HG02610 (cell line): Measurements from ENCODE around the gene AVPI1.

ENCODE experiments used
- ATAC-seq: cut with Tn5 transposase; IDR thresholded peaks from one replicate; pipeline ENCODE4 v1.9.1; 2021; ENCODE audit warnings: mild to moderate bottlenecking, moderate library complexity; ENCODE audit not compliant: unreplicated experiment

AVPI1 gene, protein sequence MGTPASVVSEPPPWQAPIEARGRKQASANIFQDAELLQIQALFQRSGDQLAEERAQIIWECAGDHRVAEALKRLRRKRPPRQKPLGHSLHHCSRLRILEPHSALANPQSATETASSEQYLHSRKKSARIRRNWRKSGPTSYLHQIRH

DNA sequence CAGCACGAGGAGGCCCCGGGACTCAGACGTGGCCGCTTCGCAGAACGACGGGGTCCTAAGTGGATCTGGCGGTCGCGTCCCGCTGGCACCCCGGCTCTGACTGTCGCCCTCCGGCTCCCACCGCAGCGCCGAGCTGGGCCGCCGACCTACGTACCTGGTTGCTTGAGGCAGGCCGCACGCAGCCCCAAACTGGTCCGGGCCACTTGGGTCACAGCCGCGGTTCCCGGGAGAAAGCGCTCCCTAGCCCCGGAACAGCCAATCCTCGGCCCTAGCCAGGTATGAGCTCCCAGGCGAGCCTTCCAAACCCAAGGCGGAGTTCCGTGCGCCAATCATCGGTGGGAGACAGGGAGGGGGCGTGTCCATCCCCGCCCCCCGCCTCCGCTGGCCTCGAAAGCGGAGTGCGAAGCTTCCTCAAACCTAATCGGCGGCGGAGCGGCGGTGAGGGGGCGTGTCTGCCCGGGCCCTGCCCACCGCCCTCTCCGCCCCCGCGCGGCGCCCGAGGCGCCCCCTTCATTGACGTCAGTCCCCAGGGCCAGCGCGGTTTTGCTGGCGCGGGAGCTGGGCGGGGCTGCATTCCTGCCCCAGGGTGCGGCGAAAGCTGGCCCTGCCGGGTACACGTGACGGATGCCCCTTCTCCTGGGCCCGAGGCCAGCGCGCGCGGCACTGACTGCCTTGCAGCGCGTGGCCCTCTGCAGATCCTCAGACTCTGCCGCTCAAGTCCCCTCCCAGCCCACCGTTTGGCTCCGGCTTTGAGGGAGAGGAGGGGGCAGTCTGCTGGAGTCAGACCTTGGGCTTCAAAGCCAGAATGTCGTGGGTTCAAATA is at the start of gene AVPI1:
AVPI1 (minus strand) TSS at position 280 of the 823 bp plus-strand sequence. CDS start 7,336 bp downstream, outside the sequence.
- ATAC-seq, result peak; percentile 90

DNA sequence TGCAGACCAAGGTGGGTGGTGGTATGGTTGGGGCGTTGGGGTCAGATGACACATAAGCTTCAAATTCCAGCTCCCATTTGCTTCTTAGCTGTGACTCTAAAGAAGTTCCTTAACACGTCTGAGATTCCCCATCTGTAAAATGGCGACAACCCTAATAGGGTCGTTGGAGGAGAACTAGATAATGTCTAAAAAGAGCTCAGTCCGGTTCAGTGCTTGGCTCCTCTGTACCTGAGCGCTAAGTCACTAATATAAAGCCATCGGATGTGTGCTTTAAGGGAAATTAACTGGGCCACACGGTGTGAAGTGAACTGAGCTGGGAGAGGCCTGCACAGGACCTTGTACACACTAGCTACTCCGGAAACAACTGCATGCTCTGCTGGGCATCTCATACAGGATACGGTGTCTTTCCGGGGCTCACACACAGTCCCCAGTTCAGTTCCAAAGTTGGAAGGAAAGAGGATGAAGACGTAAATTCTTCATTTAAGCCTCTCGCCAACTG is 49.4 kb upstream of the AVPI1 start:
- peak; percentile 40 for ATAC-seq

GRCh38 chr10:97734021-97734420 is 47.0 kb upstream of the AVPI1 start:
- no peak for ATAC-seq

- ATAC-seq, result no peak
Observed at GRCh38 chr10:97733256-97733655, 46.2 kb upstream of the AVPI1 start.

DNA sequence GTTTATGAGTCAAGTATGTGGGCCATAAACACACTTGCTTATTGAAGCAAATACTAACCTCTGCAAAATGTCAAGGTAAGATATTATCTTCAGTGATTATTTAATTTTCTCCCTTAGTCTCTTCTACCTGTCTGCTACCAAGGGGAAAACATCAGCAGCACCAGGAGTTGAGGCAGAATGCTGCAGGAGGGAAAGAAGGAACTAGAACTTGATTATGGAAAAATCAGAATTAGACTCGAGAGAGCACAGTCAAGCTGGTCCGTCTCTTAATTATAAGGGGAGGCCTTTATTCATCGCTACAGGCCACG is 45.0 kb upstream of the AVPI1 start:
- no peak for ATAC-seq

DNA sequence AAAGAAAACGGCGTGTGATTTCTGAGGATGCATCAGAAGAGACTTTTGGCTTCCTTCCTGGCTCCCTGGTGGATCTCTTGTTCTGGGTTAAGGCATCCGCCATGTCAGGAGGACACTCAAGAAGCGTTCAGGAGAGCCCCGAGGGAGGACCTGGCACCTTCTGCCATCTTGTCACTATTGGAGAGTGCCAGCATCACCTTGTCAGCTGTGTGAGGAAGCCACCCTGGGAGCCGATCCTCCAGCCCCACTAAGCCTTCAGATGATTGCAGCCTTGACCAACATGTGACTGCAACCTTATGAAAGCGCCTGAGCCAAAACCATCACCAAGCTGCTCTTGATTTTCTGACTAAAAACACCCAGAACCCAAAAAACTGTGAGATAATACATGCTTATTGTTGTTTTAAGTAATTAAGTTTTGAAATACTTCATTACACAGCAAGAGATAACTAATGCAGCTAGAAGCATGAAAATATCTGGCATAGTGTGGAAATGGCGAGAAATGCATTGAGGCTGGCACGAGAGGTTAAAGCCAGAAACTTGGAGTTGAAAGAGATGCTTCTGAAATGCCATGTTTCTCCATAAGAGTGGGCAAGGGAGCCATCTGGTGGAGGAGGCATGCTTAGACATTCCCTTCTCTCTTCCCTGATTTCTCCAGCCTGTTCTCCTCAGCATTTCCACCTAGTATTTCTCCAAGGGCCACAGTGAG is 44.5 kb upstream of the AVPI1 start:
- ATAC-seq, result no peak

DNA sequence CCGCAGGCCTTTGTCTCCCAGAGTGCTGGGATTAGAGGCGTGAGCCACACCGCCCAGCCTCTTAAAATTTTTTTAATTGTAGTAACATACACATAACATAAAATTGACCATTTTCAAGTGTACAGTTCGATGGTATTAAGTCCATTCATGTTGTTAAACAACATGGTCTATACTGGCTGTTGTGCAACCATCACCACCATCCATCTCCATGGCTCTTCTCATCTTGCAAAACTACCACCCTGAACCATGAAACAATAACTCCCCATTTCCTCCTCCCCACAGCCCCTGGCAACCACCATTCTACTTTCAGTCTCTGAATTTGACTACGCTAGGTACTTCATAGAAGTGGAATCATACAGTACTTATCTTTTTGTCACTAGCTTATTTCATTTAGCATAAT is 42.0 kb upstream of the AVPI1 start:
- ATAC-seq, result no peak

- ATAC-seq, result no peak
Observed at GRCh38 chr10:97726636-97727178, 39.7 kb upstream of the AVPI1 start.

DNA sequence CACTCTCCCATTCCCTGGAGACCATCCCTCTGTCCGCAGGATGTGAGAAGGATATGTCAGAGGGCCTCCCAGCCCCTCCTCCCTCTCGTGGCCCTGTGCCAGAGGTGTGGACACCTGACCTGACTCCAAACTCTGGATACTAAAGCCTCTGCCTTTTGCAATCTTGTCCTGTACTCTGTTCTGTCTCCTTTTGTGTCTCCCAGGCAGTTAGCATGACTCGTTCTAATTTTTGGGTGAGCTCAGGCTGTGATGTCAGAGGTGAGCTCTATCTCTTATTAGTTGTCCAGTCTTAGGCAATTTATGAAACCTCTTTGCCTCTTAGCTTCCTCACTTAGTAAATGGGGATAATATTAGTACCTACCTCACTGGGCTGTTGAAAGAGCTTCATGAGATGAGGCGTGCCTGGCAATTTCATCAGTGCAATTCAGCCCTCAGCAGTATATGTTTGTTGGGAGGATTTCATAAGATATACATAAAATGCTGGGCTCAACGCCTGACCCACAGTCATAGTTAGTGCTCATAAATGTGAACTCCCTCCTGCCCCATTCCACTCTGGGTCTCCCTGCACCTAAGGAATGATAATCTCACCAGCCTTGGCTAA is 37.4 kb upstream of the AVPI1 start:
- no peak for ATAC-seq

- ATAC-seq, result no peak
Observed at GRCh38 chr10:97723001-97723400, 36.0 kb upstream of the AVPI1 start.

DNA sequence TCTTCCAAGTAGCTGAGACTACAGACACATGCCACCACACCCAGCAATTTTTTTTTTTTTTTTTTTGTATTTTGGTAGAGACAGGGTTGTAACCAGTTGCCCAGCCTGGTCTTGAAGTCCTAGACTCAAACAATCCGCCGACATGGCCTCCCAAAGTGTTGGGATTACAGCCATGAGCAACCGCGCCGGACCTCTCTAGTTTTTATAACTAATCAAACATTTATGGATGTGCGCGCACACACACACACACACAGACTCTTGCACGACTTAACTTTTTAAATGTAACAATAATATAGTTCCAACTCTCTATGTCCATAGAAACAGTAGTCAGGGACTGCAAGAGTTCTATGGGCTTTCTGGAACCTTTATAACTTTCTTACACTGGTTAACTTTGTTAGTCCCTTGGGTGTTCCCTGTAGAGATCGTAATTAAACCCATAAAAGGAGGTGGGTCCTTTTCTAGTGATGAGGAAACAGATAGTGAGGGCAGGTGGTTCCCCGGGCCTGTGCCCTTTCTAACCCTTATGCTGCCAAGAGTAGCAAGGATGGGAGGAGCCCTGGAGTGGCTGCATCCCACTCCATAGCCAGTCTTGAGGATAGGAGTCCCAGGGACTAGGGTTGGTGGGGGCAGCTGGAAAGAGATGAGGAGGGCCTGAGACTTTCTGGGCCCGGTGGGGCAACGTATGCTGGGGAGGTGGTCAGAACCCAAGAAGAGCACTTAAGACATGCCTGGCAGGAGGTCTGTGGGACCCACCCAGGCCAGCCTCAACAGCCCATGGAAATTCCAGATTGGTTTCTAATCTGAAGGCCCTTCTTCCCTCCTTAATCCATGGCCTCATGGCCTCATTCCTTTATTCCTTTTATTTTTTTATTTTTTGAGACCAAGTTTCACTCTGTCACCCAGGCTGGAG is 35.1 kb upstream of the AVPI1 start:
- ATAC-seq, result no peak

GRCh38 chr10:97719602-97720001 is 32.6 kb upstream of the AVPI1 start:
- ATAC-seq, result no peak

DNA sequence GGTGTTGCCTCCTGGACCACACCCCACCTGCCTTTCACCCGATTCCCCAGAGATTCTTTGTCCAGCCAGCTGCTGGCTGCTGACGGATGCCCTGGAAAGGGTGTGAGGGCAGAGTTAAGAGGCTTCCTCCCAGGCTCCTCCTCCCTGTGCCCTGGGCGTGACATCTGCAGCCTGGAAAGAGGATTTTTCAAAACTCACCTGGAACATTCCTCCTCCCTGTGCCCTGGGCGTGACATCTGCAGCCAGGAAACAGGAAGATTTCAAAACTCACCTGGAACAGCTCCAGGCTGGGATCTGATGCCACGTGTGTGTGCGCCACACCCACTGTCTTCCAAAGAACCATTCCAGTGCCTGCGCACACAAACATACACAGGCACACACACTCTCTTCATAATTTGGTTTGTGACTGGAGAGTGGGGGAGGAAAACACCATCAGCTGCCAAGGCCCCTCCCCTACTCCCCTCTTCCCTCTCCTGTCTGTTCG is 31.7 kb upstream of the AVPI1 start:
- no peak for ATAC-seq

DNA sequence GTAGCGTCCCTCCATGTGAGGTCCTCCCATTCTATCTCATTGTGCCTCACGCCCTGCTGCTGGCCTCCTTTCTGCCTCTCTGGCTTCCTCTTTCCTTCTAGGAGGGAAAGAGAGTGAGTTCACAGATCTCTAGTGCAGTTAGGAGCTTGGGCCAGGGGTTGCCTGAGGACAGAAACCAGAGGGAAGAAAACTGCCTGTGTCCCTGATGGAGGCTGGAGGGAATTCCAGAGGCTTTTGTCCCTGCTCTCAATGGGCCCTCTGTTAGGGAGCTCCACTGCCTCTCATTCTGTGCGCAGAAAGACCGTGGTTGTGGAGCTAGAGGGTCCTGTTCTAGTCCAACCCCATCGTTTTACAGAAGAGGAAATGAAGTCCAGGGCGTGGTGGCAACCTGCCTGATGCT is 31.1 kb upstream of the AVPI1 start:
- ATAC-seq, result no peak

DNA sequence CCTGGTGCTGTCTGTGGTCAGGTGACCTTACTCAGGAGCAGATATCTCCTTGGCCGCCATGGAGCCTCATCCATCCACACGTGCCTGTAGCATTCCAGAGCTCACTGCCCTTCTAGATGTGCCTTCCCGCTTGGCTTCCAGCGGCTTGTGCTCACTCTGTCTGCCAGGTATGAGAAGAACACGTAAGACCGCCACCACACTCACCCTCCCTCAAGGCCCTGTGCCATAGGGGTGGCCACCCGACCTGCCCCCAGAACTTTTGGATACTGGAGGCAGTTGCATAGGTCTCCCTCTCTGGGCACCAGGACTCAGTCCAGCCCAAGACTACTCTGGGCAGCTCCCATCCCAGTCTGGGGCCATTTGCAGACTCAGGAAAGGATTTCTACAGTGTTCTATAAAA is 30.6 kb upstream of the AVPI1 start:
- no peak for ATAC-seq

GRCh38 chr10:97715259-97715874 is 28.3 kb upstream of the AVPI1 start:
- ATAC-seq, result no peak

- peak; percentile 28 for ATAC-seq
Observed at GRCh38 chr10:97714401-97715258, 27.6 kb upstream of the AVPI1 start.

DNA sequence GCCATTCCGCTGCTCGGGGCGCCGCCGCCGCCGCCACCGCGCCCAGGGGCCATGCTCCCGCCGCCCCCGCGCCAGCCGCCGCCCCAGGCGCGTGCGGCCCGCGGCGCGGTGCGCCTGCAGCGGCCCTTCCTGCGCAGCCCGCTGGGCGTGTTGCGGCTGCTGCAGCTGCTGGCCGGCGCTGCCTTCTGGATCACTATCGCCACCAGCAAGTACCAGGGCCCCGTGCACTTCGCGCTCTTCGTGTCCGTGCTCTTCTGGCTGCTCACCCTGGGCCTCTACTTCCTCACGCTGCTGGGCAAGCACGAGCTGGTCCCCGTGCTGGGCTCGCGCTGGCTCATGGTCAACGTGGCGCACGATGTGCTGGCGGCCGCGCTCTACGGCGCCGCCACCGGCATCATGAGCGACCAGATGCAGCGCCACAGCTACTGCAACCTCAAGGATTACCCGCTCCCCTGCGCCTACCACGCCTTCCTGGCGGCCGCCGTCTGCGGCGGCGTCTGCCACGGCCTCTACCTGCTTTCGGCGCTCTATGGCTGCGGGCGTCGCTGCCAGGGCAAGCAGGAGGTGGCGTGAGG is 26.9 kb upstream of the AVPI1 start:
- ATAC-seq, result peak; percentile 59
